MM.1S (cell line): ENCODE measurements around the gene PRX.
"Not testable (repeated sequence)": the region's sequence is repeated elsewhere in the genome, so short reads cannot be mapped to it uniquely, and the experiment has no call there.

Experiments
- EZH2phosphoT487 ChIP-seq: fragments of 300-600 bp; sonication (generic); IDR thresholded peaks from 2 replicates; pipeline ENCODE4 v1.6.1; 2018; ENCODE audit warnings: antibody characterized with exemption, low read length
- TF ChIP-seq, protein P1 (sequence below): fragments of 300-600 bp; sonication (generic); IDR thresholded peaks from 2 replicates; pipeline ENCODE4 v1.5.1; 2016; ENCODE audit warnings: antibody characterized with exemption, low read length, mixed read lengths

DNA sequence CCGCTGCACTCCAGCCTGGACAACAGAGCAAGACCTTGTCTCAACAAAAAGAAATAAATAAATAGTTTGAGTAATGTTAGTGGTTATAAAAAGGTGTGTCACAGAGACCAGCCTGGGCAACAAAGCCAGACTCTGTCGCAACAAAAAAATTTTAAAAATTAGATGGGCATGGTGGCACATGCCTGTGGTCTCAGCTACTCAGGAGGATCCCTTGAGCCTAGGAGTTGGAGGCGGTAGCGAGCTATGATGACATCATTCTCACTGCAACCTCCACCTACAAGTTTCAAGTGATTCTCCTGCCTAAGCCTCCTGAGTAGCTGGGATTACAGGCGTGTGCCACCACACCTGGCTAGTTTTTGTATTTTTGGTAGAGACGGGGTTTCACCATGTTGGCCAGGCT, 40.8 kb upstream of the PRX start:
- TF ChIP-seq EZH2phosphoT487: not testable (repeated sequence)
- TF ChIP-seq, protein P1, sequence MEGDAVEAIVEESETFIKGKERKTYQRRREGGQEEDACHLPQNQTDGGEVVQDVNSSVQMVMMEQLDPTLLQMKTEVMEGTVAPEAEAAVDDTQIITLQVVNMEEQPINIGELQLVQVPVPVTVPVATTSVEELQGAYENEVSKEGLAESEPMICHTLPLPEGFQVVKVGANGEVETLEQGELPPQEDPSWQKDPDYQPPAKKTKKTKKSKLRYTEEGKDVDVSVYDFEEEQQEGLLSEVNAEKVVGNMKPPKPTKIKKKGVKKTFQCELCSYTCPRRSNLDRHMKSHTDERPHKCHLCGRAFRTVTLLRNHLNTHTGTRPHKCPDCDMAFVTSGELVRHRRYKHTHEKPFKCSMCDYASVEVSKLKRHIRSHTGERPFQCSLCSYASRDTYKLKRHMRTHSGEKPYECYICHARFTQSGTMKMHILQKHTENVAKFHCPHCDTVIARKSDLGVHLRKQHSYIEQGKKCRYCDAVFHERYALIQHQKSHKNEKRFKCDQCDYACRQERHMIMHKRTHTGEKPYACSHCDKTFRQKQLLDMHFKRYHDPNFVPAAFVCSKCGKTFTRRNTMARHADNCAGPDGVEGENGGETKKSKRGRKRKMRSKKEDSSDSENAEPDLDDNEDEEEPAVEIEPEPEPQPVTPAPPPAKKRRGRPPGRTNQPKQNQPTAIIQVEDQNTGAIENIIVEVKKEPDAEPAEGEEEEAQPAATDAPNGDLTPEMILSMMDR: not testable (repeated sequence)
